H1 (cell line): Measurements from ENCODE around the gene MAPKAP1.

Experiments
- EP300 ChIP-seq, 2 experiments: IDR thresholded peaks; 1 replicate in 1 of 2; 2 replicates in 1 of 2; pipeline ENCODE4 v1.6.1; 2011 to 2012; ENCODE audit warnings: low read depth in 2 of 2, low read length in 2 of 2, mild to moderate bottlenecking in 2 of 2, borderline replicate concordance in 1 of 2, inconsistent platforms in 1 of 2, moderate library complexity in 1 of 2
- KDM5A ChIP-seq: fragments of 200-600 bp; IDR thresholded peaks from 2 replicates; pipeline ENCODE4 v1.7.1; 2012; ENCODE audit warnings: mild to moderate bottlenecking, low read length, inconsistent platforms, mixed read lengths
- POLR2A ChIP-seq, 2 experiments: IDR thresholded peaks; 1 replicate in 1 of 2; 2 replicates in 1 of 2; pipeline ENCODE4 v1.6.1; 2011; ENCODE audit warnings: low read depth in 2 of 2, low read length in 2 of 2, mild to moderate bottlenecking in 2 of 2; ENCODE audit errors: control extremely low read depth in 1 of 2
- POU5F1 ChIP-seq: IDR thresholded peaks from 2 replicates; pipeline ENCODE4 v1.6.1; 2011; ENCODE audit warnings: low read depth, mild to moderate bottlenecking, low read length, moderate library complexity
- SP1 ChIP-seq: IDR thresholded peaks from 2 replicates; pipeline ENCODE4 v1.6.1; 2011; ENCODE audit warnings: low read depth, low read length
- SP4 ChIP-seq: IDR thresholded peaks from 2 replicates; pipeline ENCODE4 v1.6.1; 2012; ENCODE audit warnings: low read length, inconsistent platforms
- SUZ12 ChIP-seq: fragments of 200-600 bp; sonication (generic); IDR thresholded peaks from 2 replicates; pipeline ENCODE4 v1.6.1; 2012; ENCODE audit warnings: mild to moderate bottlenecking, inconsistent platforms, low read length, moderate library complexity, mixed read lengths
- TF ChIP-seq, protein P1 (sequence below): IDR thresholded peaks from 2 replicates; pipeline ENCODE4 v1.6.1; 2011; ENCODE audit warnings: low read length, improper control_type of control experiment

DNA sequence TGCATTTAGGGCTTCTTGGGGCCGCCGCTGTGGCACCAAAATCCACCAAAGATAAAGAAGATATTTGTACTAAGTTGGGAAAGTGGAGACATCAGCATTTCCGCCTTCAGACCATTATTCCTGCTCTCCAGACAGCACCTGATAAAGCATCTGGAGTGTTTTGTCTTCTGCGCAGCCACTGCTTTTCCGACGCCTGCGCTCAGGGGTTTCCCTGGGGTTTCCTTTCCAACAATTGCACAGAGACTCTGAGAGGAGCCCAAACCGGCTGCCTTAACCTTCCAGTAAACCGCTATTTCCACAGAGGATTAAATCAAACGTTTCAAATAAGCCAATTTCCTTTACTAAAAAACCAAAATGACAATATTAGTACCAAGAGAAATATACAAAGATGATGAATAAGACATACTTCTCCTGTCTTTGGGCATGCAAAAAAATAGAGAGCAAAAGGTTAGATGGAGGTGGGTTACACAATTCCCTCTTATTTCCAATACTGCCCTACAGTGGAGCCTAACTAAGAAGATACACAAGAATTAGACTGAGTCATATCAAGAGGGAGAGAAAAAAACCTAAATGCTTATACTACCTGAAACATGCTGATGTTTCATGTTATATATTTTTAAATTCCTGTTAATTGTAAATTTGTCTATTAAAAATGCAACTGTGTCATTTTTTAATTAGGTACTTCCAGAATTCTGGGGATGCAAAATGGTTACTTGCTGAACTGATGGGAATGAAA, 98.4 kb downstream of the MAPKAP1 start:
- TF ChIP-seq, protein P1, sequence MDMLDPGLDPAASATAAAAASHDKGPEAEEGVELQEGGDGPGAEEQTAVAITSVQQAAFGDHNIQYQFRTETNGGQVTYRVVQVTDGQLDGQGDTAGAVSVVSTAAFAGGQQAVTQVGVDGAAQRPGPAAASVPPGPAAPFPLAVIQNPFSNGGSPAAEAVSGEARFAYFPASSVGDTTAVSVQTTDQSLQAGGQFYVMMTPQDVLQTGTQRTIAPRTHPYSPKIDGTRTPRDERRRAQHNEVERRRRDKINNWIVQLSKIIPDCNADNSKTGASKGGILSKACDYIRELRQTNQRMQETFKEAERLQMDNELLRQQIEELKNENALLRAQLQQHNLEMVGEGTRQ, result no peak
- TF ChIP-seq SP1, result no peak
- no peak for TF ChIP-seq POU5F1
- no peak for TF ChIP-seq EP300 (IDR thresholded peaks at IDR 0.05; ENCODE audit: borderline replicate concordance in 1 of 2, low read depth in 2 of 2, low read length in 2 of 2)
- TF ChIP-seq KDM5A, result no peak
- no peak for TF ChIP-seq SP4
- TF ChIP-seq POLR2A (IDR thresholded peaks at IDR 0.05; ENCODE audit: control extremely low read depth in 1 of 2, low read depth in 2 of 2, low read length in 2 of 2), result no peak
- no peak for TF ChIP-seq SUZ12
